Memory B cell (primary cell): Measurements from ENCODE around the gene YBX2.
"Not testable (repeated sequence)": the region's sequence is repeated elsewhere in the genome, so short reads cannot be mapped to it uniquely, and the experiment has no call there.

Experiments used
- ATAC-seq: fragments of 150-1000 bp; cut with Tn5 transposase; 2 replicates; pipeline ENCODE4 v1.10.0; 2021; ENCODE audit warnings: low read depth, mild to moderate bottlenecking, moderate library complexity
- DNase-seq, 2 donors: peaks; one replicate each; pipeline ENCODE4 v3.0.0; 2022; ENCODE audit warnings: low spot score in 2 of 2
- H3K27ac Mint-ChIP-seq: one replicate; pipeline ENCODE4 v1.8.0; 2022; ENCODE audit warnings: mild to moderate bottlenecking, moderate library complexity, mixed read lengths
- H3K27me3 Mint-ChIP-seq: one replicate; pipeline ENCODE4 v1.8.0; 2022; ENCODE audit warnings: mixed read lengths
- H3K36me3 Mint-ChIP-seq: one replicate; pipeline ENCODE4 v1.8.0; 2022; ENCODE audit warnings: mild to moderate bottlenecking, mixed read lengths
- H3K4me1 Mint-ChIP-seq: one replicate; pipeline ENCODE4 v1.8.0; 2022; ENCODE audit warnings: mixed read lengths
- H3K4me3 Mint-ChIP-seq: one replicate; pipeline ENCODE4 v1.8.0; 2022; ENCODE audit warnings: mild to moderate bottlenecking, moderate library complexity, mixed read lengths
- H3K9me3 Mint-ChIP-seq: one replicate; pipeline ENCODE4 v1.8.0; 2022; ENCODE audit warnings: mixed read lengths

The YBX2 gene

GRCh38 chr17:7294614-7295153, at the start of gene YBX2:
Gene YBX2, minus strand, starts transcription at chr17:7294639. Its CDS starts 139 bp downstream, at chr17:7294500.
- DNase-seq: peak; percentile 49 to 56
- H3K27me3 Mint-ChIP-seq: peaks cover 8% of the 10 kb centered on the region
- H3K9me3 Mint-ChIP-seq: no peaks in the 10 kb centered on the region
- H3K36me3 Mint-ChIP-seq: no peaks in the 10 kb centered on the region
- no peak within 1 kb of the TSS for H3K27ac Mint-ChIP-seq
- peak within 1 kb of the TSS; percentile 87 for H3K4me3 Mint-ChIP-seq
- peak; percentile 76 for ATAC-seq
- peaks cover 13% of the 10 kb centered on the region for H3K4me1 Mint-ChIP-seq

GRCh38 chr17:7343250-7343649, 48.8 kb upstream of the YBX2 start:
- Mint-ChIP-seq H3K27me3 (no peaks in the 10 kb centered on the region), H3K4me3 (no peak overlapping the region), H3K36me3 (peaks cover 22% of the 10 kb centered on the region), H3K27ac (peak overlapping the region; percentile 47), H3K4me1 (peaks cover 14% of the 10 kb centered on the region), H3K9me3 (no peaks in the 10 kb centered on the region)
- DNase-seq (no peak), ATAC-seq (no peak)

GRCh38 chr17:7341842-7342241, 47.4 kb upstream of the YBX2 start:
- ATAC-seq (no peak), DNase-seq (no peak)
- Mint-ChIP-seq H3K27ac (no peak overlapping the region), H3K4me1 (peaks cover 24% of the 10 kb centered on the region), H3K36me3 (peaks cover 17% of the 10 kb centered on the region), H3K4me3 (no peak overlapping the region), H3K9me3 (no peaks in the 10 kb centered on the region), H3K27me3 (no peaks in the 10 kb centered on the region)

- no peak for DNase-seq
- no peak overlapping the region for H3K4me3 Mint-ChIP-seq
- no peak overlapping the region for H3K27ac Mint-ChIP-seq
- no peaks in the 10 kb centered on the region for H3K27me3 Mint-ChIP-seq
- H3K36me3 Mint-ChIP-seq: peaks cover 16% of the 10 kb centered on the region
- ATAC-seq: no peak
- H3K9me3 Mint-ChIP-seq: no peaks in the 10 kb centered on the region
- peaks cover 34% of the 10 kb centered on the region for H3K4me1 Mint-ChIP-seq
Measured at GRCh38 chr17:7340179-7340578, 45.7 kb upstream of the YBX2 start.

GRCh38 chr17:7337600-7337999, 43.2 kb upstream of the YBX2 start:
- Mint-ChIP-seq H3K4me1 (peaks cover 38% of the 10 kb centered on the region), H3K27ac (peak overlapping the region; percentile 93), H3K4me3 (peak overlapping the region; percentile 88), H3K36me3 (peaks cover 10% of the 10 kb centered on the region)
- DNase-seq, H3K9me3 Mint-ChIP-seq, H3K27me3 Mint-ChIP-seq: not testable (repeated sequence)
- ATAC-seq: peak; percentile 17

- peak; percentile 95 for ATAC-seq
- no peaks in the 10 kb centered on the region for H3K9me3 Mint-ChIP-seq
- peak within 1 kb of the TSS; percentile 93 for H3K27ac Mint-ChIP-seq
- peaks cover 42% of the 10 kb centered on the region for H3K4me1 Mint-ChIP-seq
- peaks cover 9% of the 10 kb centered on the region for H3K36me3 Mint-ChIP-seq
- H3K27me3 Mint-ChIP-seq: no peaks in the 10 kb centered on the region
- peak within 1 kb of the TSS; percentile 88 for H3K4me3 Mint-ChIP-seq
- peak; percentile 60 to 61 for DNase-seq
Measured at GRCh38 chr17:7336240-7337175, 42.1 kb upstream of the YBX2 start, which contains the start of gene ACAP1. Gene ACAP1, plus strand, starts transcription at chr17:7336529. Its CDS starts 206 bp downstream, at chr17:7336735.

- peaks cover 40% of the 10 kb centered on the region for H3K4me1 Mint-ChIP-seq
- not testable (repeated sequence) for ATAC-seq, DNase-seq, H3K36me3 Mint-ChIP-seq, H3K27me3 Mint-ChIP-seq, H3K9me3 Mint-ChIP-seq
- peak overlapping the region; percentile 93 for H3K27ac Mint-ChIP-seq
- peak overlapping the region; percentile 88 for H3K4me3 Mint-ChIP-seq
Measured at GRCh38 chr17:7335765-7336164, 41.3 kb upstream of the YBX2 start.

- H3K27ac Mint-ChIP-seq: peak overlapping the region; percentile 93
- H3K27me3 Mint-ChIP-seq: no peaks in the 10 kb centered on the region
- H3K4me3 Mint-ChIP-seq: peak overlapping the region; percentile 88
- H3K9me3 Mint-ChIP-seq: no peaks in the 10 kb centered on the region
- ATAC-seq (no peak), DNase-seq (no peak)
- peaks cover 38% of the 10 kb centered on the region for H3K4me1 Mint-ChIP-seq
- peaks cover 4% of the 10 kb centered on the region for H3K36me3 Mint-ChIP-seq
Measured at GRCh38 chr17:7334938-7335538, 40.6 kb upstream of the YBX2 start.

GRCh38 chr17:7332600-7333069, 38.2 kb upstream of the YBX2 start:
- not testable (repeated sequence) for H3K36me3 Mint-ChIP-seq, ATAC-seq, H3K27me3 Mint-ChIP-seq, H3K9me3 Mint-ChIP-seq
- H3K27ac Mint-ChIP-seq: peak overlapping the region; percentile 76
- peaks cover 41% of the 10 kb centered on the region for H3K4me1 Mint-ChIP-seq
- peak in 1 of 2 donors; percentile 42 for DNase-seq
- H3K4me3 Mint-ChIP-seq: peak overlapping the region; percentile 69

- Mint-ChIP-seq H3K27me3 (no peaks in the 10 kb centered on the region), H3K27ac (peak overlapping the region; percentile 76), H3K9me3 (no peaks in the 10 kb centered on the region), H3K4me1 (peaks cover 41% of the 10 kb centered on the region), H3K4me3 (peak overlapping the region; percentile 69), H3K36me3 (peaks cover 2% of the 10 kb centered on the region)
- ATAC-seq (no peak), DNase-seq (no peak)
Measured at GRCh38 chr17:7332111-7332510, 37.7 kb upstream of the YBX2 start.

- ATAC-seq (no peak), DNase-seq (no peak)
- Mint-ChIP-seq H3K27ac (no peak overlapping the region), H3K4me1 (peaks cover 33% of the 10 kb centered on the region), H3K27me3 (no peaks in the 10 kb centered on the region), H3K36me3 (peaks cover 2% of the 10 kb centered on the region), H3K9me3 (no peaks in the 10 kb centered on the region), H3K4me3 (peak overlapping the region; percentile 97)
Measured at GRCh38 chr17:7330638-7331015, 36.2 kb upstream of the YBX2 start.

GRCh38 chr17:7329997-7330637, 35.7 kb upstream of the YBX2 start:
- Mint-ChIP-seq H3K27me3 (no peaks in the 10 kb centered on the region), H3K4me1 (peaks cover 28% of the 10 kb centered on the region), H3K27ac (peak overlapping the region; percentile 90), H3K4me3 (peak overlapping the region; percentile 97), H3K9me3 (no peaks in the 10 kb centered on the region), H3K36me3 (peaks cover 3% of the 10 kb centered on the region)
- DNase-seq (peak; percentile 64 to 80), ATAC-seq (peak; percentile 59)

GRCh38 chr17:7329374-7329996, 35.0 kb upstream of the YBX2 start:
- Mint-ChIP-seq H3K4me1 (peaks cover 27% of the 10 kb centered on the region), H3K4me3 (peak overlapping the region; percentile 97), H3K36me3 (peaks cover 3% of the 10 kb centered on the region), H3K9me3 (no peaks in the 10 kb centered on the region), H3K27ac (peak overlapping the region; percentile 90), H3K27me3 (no peaks in the 10 kb centered on the region)
- ATAC-seq: peak; percentile 60
- DNase-seq: peak; percentile 91 to 94
